HG03039 (cell line): ENCODE results near the gene MED20.

Experiments
- ATAC-seq: cut with Tn5 transposase; IDR thresholded peaks from one replicate; pipeline ENCODE4 v1.9.1; 2021; ENCODE audit warnings: mild to moderate bottlenecking, moderate library complexity; ENCODE audit not compliant: unreplicated experiment

MED20 gene

DNA sequence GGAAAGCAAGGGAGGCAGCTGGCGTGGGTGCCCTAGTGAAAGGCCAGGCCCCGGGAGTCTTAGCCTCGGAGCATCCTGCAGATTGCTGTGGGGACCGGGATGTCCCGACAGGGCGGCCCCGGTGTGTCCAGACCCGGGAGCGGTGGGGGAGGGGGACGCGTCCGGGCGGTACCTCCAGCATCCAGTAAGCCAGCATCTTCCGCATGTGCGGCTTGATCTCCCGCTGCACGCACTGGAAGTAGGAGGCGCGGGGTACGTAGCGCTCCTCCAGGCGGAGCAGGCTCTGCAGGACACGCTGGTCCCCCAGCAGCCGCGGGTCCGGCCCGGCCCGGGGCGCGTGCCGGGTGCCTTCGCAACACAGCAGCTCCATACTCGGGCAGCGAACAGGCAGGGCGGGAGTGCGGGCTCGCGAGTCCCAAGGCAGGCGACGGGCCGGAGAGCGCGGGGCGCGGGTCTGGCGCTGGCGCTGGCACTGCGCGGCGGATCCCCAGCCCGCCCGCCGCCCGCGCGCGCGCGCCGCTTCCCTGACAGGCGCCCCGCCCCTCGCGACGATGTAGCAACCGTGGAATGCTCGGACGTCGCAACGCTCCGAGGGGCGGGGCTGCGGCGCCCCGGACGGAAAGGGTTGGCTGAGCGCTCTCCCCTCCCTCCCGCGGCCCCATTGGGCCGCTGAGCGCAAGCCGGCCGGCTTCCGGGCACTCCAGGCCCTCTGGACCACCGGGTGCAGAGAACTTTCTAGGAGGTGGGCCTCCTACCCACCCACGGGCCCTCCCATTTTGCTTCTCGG lies 20.5 kb upstream of the MED20 start, which contains the start of gene CCND3:
Gene CCND3, minus strand, starts transcription at position 529 of the 787 bp plus-strand sequence. Its CDS starts 159 bp downstream, at position 370.
- peak; percentile 79 for ATAC-seq

DNA sequence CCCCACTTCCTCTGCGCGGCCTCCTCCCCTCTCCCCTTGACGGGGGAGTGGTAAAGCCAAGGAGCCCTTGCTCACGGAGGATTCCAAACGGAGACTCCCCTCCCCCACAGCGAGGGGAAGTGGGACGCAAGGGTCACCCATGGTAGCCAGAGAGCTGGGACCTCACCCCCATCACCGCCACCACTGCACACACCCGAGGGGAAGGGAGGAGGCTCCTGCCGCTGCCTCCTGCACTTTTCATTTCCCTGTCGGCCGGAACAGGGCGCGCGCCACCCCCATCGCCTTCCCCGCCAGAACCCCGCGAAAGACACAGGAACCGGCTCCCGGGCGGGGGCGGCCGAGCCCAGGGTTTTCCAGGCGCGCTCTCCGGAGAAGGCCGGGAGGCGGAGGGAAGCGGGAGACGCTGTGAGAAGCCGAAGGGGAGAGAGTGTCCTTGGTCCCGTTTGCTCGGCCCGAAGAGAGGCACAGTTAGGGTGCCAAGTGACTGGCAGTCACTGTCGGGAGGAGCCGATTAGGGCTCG lies 19.9 kb upstream of the MED20 start:
- ATAC-seq, result no peak

DNA sequence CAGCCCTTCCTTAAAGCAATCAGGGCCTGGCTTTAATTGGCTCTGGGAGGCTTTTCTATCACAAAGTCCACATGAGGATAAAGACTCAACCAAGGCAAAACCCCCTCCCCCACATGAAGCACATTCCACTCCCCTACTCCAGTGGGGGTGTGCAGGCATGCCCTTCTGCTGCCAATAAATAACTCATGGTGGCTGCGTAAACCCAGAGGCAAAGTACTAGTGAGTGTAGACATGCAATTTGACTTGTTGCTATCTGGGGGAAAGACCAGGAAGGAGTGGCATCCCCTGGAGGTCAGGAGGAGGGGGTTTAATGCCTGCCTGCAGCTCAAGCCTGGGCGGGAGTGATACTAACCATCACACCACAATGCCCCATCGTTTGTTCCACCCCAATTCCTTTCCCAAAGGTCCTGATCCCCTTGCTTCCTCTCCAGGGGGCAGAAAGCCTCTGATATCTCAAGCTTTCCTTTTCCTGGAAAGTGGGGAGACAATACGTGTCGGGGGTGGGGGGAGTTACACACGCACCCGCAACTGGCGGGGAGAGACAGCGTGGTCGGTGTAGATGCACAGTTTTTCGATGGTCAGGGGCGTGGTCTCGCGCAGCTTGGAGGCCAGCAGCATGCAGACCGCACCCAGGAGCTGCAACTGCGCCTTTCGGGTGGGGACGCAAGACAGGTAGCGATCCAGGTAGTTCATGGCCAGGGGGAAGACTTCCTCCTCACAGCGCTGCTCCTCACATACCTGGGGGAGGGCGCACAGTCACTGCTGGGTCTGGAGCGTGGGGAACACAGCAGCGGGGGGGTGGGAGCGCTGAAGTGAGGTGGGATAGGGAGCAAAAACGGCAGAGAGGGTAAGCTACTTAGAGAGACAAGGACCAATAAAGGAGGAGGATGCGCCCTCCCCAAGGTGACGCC lies 19.2 kb upstream of the MED20 start:
- no peak for ATAC-seq

DNA sequence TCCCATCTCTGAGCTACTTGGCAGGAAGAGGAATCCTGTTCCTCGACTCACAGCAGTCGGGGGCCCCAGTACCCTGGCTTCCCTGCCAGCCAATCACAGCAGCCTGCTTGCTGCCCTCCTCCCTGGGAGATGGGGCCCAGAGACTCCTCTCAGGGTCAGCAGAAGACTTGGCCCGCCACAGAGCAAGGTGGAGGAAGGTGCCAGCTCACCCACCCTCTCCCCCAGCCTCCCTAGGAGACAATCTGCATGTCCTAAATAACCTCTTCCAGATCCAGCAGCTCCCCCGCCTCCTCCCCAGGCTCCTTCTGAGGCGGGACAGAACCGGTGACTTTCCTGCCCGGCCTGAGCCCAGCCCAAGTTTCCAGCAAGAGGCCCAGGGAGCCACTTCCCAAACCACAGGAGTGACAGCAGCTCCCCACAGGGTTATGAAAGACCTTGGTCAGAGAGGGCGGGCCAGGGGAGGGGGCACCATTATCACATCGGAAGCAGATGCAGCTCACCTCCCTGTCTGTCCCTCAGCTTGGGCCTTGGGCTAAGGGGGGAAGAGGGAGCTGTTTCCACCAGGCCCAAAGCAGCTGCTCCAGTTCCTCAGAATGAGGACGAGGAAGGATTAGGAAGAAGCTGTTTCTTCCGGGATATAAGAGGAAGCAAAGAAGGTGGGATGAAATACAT lies 18.4 kb upstream of the MED20 start:
- no peak for ATAC-seq

DNA sequence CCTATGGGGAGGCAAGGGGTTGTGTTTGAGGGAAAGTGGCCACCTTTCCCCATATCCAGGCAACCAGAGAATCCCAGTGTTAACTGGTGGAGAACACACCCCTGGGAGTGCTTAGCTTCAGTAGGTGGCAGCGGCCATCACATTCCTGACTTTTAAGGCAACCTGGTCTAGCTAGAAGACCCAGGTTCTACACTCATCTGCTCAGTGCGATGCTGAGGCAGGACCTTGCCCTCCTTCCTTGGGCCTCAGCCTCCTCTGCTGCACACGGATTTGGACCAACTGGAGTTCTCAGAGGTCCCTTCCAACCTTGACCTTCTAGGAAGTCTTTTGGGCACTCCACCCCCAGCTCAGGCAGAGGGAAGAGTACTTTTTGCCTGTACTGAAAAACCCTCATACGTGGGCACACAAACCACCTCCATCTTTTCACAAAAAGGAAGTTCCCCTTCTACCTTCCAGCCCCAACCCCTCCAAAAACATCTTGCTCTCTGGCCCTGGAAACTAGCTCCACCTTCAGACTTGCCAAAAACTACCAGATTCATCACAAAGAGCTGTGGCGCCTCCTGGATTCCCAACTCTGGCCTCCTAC lies 17.7 kb upstream of the MED20 start:
- ATAC-seq, result no peak

DNA sequence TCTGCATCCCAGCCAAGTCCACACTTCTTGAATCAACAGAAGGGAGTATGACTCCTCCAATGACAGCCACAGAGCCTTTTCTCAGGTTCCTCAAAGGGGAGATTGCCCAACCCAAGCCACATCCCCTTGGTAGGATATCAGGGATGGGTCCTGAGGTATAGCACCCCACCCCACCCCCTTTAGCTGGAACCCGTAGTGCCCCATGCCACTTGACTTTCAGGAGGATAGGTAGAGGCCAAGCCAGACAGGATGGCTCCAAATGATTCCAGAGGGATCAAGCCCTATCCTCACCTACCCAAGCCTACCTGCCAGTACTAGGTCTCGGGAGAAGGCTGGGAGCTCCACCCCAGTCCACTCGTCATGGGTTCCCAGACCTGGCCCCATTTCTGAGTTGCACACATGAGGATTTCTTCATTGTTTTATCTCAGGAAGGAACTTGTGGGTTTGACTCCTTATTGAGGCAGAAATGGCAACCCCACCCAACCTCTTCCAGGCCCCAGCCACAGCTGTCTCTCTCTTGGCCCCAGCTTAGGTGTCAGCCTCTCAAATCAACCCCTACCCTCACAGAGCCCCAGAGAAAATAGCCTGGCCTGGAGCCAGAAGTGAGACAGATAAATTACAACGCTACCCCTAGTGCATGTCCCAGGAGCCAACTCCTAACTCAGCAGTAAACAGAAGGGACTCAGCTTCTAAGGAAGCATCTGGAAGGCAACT lies 17.1 kb upstream of the MED20 start:
- no peak for ATAC-seq

DNA sequence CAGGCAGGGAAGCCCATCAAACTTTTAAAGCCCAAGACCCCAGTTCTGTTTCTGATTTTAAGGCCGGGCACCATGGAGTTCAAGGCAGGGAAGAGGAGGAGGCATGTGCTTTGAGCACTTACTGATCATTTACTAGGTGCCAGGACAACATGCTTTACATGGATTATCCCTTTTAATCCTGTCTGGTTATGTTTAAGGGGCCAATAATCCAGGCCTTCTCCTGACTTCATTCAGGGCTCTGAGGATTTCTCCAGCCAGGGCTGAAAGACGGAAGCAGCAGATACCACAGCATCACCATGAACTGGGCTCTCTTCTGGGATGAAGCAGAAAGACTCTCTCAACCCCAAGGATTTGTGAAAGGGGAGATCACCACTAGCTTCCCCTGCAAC lies 16.5 kb upstream of the MED20 start:
- ATAC-seq, result no peak

DNA sequence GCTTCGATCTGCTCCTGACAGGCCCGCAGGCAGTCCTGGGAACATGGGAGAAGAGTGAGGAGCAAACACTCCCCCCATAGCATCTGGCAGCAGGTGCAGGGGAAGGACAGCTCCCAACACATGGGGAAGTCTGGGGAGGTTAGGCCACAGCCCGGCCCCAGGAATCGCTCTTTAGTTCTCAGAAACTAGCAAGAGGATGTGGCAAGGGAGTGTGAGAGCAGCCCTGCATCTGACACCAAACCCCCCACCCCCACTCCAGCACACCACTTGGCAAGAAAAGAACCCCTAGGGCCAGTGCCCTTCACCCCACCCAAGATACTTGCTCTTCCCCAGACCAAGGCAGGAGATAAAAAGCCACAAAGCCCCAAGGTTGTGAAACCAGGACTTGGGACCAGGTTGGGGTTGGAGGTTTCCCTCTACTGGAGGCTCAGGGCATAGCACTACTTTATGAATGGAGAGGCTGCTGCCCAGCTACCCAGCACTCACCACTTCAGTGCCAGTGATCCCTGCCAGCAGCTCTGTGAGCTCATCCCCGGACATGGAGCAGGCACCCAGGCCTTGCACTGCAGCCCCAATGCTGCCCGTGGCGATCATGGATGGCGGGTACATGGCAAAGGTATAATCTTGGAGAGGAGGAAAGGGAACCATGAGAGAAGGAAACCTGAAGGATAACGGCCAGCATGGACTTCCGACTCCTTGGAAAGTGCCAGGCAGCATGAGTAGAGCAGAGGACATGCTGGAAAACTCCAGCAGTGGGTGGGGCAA lies 15.3 kb upstream of the MED20 start:
- ATAC-seq, result peak; percentile 42

DNA sequence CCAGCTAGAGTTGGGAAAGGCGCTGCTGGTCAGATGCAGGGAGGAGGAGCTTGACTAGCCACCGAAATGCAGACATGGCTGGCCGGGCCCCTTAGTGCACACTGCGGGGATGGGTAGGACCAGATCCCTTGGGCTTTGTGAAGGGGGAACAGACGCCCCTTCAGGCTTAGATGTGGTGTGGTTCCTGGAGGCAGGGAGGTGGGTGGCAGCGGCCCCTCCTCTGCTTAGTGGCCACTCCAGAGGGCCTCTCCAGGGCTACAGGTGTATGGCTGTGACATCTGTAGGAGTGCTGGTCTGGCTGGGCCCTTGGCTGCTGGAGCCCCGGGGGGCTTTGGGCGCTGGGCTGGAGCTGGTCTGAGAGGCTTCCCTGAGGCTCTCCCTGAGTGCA lies 14.7 kb upstream of the MED20 start:
- no peak for ATAC-seq

DNA sequence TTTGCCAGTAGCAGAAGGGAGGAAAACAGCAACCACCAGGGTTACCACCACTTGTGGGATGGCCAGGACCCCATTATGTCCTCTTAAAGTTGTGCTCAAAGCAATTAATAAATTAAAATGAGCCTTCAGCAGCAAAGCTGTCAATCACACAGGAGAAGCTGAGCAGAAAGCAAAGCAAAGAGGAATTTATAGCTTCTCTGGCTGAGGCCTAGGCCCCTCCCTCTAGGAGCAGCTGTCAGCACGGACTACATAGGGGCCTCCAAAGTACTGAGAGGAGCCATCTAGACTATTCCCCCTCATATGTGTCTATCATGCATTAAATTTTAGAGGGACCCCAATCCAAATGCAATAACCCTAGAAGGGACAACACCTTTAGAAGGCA lies 14.2 kb upstream of the MED20 start:
- no peak for ATAC-seq

DNA sequence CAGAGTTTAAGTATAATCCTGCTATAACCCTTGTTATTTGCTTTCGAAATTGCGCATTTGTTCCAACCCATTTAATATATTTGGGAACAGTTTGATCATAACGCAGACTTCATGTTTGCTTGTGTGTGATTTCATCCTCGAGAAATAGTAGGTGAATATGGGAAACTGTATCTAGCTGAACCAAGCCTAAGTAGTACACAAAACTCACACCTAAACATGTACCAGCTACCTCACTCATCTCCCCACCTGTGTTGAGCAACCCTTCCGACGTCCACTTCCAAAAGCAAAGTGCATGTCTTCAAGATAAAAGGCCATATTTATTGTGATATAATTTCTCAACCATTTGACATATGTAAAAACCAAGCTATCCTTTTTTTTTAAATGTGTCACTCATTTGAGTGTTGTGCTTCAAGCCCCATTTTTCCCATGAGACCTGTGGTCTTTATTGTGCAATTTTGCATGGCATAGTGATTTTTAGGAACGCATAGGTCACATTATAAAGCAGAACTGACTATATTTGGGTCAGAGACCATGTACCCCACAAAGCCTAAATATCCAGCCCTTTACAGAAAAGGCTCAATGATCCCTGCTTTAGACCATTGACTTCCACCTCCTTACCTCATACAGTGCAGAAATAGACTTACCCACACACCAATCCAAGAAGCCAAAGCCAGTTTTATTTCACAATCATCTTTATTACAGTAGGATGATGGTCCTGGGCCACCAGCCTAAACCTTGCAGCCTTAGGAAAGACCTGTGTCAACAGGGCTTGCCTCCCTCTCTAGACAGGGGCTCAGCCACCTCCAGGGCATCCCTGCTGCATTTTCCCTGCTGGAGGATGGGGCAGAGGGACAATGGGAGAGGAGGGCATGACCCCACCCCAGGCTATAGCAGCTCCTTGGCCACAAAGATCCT lies 13.6 kb upstream of the MED20 start:
- ATAC-seq, result no peak

DNA sequence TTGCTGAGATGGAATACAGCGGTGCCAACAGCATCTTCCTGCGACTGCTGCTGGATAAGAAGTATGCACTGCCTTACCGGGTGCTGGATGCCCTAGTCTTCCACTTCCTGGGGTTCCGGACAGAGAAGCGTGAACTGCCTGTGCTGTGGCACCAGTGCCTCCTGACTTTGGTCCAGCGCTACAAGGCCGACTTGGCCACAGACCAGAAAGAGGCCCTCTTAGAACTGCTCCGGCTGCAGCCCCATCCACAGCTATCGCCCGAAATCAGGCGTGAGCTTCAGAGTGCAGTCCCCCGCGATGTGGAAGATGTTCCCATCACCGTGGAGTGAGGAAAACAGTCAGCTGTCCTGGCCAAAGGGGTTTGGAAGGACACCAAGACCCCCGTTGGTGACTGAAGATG lies 11.4 kb upstream of the MED20 start:
- ATAC-seq, result no peak

DNA sequence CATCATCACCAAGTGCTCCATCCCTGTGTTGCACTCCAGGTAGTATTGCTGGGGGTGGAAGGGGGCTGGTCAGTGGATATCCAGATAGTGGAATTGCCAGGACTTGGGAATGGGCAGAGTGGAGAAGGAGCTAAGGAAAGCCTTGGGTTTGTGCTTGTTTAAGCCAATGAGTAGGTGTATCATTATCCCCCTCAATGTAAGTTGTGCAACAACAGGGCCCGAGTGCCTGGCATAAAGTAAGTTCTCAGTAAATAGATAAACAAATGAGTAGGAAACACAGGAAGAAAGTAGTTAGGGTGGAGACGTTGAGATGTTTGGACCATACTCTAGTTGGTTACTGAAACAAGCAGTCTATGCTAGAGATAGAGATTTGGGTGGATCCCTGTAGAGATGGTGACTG lies 10.9 kb upstream of the MED20 start:
- no peak for ATAC-seq

DNA sequence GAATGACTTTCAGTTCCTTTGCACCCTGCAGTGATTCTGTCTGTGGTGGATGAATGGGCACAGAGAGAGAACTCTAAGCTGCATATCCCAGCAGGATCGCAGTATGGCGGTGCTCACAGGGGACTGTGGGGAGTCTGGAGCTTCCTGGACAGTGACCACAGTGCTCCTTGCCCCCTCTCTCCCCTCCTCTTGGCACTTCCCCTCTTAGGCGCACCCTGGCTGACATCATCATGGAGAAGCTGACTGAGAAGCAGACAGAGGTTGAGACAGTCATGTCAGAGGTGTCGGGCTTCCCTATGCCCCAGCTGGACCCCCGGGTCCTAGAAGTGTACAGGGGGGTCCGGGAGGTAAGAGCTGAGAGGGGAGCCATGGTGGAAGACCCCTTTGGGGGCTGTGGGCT lies 9.0 kb upstream of the MED20 start:
- no peak for ATAC-seq

DNA sequence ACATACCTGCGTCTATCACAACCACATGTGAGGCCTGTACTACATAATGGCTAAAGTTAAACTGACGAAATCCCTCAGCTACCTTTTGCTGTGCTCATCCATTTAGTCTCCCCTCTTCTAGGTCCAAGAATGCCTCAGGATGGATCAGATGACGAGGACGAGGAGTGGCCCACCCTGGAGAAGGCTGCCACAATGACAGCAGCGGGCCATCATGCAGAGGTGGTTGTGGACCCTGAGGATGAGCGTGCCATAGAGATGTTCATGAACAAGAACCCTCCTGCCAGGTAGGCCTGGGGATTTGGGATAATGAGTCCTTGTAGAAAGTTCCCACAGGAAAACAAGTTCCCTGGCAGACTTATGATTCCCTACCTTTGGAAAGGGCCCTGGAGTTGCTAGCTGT lies 6.3 kb upstream of the MED20 start:
- ATAC-seq, result no peak

DNA sequence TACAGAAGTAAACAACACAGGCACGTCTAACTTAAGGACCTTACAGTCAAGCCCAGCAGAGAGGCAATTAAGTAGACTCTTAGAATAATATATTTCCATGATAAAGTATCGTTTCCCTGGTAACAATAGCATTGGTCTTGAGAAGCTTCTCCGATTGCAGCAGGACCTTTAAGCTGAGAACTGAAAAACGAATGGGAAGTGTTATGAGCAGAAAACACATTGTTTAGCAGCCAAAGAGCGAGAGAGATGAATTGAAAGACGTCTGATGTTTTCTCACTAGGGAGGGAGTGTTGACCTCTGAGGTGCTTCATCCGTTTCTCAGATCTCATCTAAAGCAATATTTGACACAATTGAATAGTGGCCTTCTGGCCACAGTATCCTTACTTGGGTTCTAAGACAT lies 1.2 kb upstream of the MED20 start:
- no peak for ATAC-seq

DNA sequence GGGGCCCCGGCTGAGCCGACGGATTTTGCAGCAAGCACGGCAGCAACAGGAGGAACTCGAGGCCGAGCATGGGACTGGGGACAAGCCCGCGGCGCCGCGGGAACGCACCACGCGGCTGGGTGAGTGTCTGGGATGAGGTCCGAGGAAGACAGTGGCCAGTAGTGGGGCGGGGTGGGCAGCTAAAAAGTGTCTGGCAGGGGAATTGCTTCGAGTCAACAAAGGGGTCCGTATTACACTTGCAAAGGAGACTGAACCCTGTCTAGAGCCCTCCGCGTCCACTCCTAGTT lies 716 bp upstream of the MED20 start:
- no peak for ATAC-seq

DNA sequence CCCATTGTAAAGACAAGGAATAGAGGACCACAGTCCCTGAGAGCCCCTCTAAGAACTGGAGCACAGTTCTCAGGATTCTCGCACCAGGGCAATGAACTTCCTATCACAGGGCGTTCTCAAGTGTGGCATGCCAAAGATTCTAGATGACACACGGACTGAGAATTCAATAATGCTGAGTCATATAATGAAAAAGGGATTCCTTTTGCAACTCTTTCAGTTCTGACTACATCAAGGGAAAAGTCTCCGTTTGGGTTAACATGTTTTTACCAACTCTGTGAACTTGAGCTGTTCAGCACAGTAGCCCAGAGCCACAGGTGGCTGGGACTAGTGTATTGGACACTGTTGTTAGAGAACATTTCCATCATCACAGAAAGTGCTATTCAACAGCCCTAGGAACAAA lies 3.4 kb downstream of the MED20 start:
- no peak for ATAC-seq
